ENCODE results near the gene FAM151A.

- TF ChIP-seq CTCF (IDR thresholded peaks at IDR 0.05), result no peak
- no peak for TF ChIP-seq POLR2A (IDR thresholded peaks at IDR 0.05)
Observed at GRCh38 chr1:54610048-54610447, 13.3 kb downstream of the FAM151A start.

Data from adrenal gland (tissue), 5 donors.